Thyroid gland (tissue), 4 donors: ENCODE measurements around the gene SGK1.

Experiments used
- POLR2A ChIP-seq, 2 donors: fragments of 450-650 bp; IDR thresholded peaks; one replicate each; pipeline ENCODE4 v1.6.1; 2017; ENCODE audit warnings: antibody characterized with exemption in 2 of 2, mild to moderate bottlenecking in 2 of 2, moderate library complexity in 1 of 2
- TF ChIP-seq, protein P1 (sequence below), 6 experiments: fragments of 200-600 bp in 3 of 6; fragments of 450-650 bp in 3 of 6; sonication (generic) in 3 of 6; IDR thresholded peaks; one replicate each; pipeline ENCODE4 v1.5.1; 2016 to 2019; ENCODE audit warnings: antibody characterized with exemption in 6 of 6, mild to moderate bottlenecking in 2 of 6, inconsistent platforms in 1 of 6, moderate library complexity in 1 of 6

DNA sequence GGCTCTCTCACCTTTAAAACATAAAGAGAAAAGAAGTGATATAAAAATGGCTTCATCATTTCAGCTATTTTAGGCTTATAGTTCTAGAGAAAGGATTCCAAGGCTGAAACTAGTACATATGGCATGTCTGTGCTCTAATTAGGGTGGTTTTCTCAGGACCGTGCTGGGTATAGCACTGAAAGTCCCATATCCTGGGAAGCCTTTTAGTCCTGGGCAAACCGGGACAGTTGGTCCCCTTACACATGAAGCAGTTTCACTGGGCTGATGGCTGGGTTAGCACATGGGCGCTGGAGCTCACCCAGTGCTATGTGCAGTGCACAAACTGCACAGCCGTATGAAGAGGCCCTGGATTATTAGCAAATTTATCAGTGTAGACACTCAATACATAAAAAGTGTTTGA, 110.5 kb downstream of the SGK1 start:
- TF ChIP-seq, protein P1, sequence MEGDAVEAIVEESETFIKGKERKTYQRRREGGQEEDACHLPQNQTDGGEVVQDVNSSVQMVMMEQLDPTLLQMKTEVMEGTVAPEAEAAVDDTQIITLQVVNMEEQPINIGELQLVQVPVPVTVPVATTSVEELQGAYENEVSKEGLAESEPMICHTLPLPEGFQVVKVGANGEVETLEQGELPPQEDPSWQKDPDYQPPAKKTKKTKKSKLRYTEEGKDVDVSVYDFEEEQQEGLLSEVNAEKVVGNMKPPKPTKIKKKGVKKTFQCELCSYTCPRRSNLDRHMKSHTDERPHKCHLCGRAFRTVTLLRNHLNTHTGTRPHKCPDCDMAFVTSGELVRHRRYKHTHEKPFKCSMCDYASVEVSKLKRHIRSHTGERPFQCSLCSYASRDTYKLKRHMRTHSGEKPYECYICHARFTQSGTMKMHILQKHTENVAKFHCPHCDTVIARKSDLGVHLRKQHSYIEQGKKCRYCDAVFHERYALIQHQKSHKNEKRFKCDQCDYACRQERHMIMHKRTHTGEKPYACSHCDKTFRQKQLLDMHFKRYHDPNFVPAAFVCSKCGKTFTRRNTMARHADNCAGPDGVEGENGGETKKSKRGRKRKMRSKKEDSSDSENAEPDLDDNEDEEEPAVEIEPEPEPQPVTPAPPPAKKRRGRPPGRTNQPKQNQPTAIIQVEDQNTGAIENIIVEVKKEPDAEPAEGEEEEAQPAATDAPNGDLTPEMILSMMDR (IDR thresholded peaks at IDR 0.05), result no peak
- TF ChIP-seq POLR2A (IDR thresholded peaks at IDR 0.05), result no peak
